ENCODE measurements around the gene CRADD. TPM values are rescaled to one million over a fixed set of nuclear protein-coding genes. Genes with fewer than 3 reads are reported as not detected.

CRADD gene
- total RNA-seq, 1 experiment from 2014 or later, result 48.6 TPM

DNA sequence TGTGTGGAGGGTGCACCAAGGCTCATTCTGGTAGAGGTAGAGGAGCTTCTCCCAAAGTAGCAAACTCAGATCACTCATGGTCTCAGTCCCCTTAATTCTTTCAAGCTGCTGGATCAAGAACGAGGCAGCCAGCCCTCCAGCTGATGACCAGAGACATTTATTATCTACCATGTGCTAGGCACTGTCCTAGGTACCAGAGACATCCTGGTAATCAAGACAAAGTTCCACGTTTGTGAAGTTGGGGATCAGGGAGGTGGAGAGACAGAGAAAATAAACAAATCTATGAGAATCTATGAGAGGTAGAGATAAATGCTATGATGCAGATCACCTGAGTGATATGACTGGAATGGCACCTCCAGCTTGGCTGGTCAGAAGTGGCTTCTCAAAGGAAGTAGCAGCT lies 130.2 kb downstream of the CRADD start:
- DNase-seq (ENCODE audit: low read depth), result no peak

DNA sequence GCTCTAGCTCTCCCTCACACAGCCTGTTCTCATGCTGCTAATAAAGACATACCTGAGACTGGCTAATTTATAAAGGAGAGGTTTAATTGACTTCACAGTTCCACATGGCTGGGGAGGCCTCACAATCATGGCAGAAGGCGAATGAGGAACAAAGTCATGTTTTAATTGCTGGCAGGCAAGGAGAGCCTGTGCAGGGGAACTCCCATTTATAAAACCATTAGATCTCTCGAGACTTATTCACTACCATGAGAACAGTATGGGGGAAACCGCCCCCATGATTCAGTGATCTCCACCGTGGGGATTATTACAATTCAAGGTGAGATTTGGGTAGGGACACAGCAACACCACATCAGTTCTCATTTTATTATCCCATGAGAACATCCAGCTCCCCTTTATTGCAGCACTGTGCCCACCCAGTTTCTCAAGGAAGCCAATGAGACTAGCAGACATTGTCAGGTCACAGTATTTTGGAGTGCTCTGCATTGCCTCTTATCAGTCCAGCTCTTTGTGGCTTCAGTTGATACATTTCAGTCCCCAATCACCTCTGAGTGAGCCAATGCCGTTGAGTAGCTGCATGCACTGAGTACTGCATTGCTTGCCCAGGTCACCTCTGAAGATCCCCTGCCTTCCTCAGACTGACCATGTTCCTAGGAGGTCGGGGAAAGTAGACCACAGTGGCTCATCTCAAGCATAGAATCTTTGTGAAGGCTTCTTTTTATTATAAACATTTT lies 131.2 kb downstream of the CRADD start:
- no peak for DNase-seq (ENCODE audit: low read depth)

DNA sequence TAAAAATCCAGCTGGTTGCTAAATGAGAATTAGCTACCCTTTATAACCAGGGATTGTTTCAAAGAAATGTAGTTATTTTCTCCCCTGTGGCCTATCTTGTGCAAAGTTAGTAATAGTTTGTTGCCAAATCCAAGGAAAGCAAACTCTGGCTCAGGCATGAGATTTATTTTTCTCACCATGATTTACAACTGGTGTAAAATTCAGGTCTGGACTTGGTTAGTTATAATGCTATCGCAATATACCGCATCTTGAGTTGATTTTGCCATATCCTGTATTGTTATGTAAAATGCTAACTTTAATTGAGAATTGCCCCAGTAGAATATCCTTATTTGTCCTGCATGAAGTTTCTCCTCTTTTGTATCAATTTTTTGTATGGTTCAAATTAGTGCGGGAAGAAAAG lies 135.5 kb downstream of the CRADD start:
- no peak for DNase-seq (ENCODE audit: low read depth)

DNA sequence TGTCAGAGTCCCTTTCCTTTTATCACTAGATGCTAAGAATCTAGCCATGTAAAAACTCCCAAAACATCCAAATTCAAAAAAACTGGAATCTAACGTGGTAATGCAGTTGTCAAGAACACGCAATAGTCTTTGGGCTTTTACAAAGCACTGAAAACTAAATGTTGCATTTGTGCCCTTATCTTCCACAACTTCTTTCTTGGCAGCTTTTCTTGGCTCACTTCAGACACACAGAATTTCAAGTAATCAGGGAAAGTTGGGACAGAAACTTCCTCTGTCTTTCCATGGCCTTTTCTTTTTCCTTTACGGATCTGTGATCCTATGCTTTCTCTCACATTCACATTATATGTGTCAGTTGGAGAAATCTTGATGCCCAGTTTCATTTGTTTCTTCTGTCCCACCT lies 136.0 kb downstream of the CRADD start:
- DNase-seq (ENCODE audit: low read depth), result no peak

DNA sequence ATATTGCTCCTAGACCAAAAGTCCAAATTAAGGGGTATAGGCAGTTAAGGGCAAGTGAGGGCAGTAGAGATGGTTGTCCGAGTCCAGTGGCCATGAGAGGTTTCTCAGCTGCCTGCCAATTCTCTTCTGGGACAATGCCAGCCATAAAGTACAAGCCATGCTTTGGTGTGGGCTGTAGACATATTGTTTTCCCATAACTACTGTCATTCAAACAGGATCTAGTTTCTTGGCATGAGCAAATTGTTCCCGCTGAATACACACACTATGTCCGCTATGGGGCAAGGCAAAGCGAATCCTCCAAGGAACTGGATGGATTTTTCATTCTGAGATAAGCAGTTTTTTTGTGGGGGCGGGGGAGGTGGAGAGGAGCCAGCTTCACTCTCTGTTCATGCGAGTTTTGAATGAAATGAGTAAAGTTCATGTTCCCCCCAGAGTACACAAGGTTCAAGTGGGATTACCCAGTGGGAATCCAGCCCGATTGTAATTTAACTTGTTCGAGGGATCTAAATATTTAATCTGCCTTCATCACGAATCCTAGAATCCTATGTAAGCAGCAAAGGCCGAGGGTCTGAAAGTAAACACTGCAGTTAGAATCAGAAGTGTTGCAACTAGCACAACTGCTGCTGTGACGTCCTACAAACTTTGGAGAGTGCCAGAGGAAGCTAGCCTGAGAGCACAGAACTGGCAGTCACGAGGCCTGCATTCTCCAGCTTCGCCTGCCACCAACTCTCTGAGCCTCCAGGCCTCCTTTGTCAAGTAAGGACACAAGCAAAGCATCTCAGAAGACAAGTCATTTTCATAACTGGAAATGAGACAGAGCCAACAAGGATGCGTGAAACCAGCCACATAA lies 137.0 kb downstream of the CRADD start:
- DNase-seq (ENCODE audit: low read depth), result peak; percentile 46

DNA sequence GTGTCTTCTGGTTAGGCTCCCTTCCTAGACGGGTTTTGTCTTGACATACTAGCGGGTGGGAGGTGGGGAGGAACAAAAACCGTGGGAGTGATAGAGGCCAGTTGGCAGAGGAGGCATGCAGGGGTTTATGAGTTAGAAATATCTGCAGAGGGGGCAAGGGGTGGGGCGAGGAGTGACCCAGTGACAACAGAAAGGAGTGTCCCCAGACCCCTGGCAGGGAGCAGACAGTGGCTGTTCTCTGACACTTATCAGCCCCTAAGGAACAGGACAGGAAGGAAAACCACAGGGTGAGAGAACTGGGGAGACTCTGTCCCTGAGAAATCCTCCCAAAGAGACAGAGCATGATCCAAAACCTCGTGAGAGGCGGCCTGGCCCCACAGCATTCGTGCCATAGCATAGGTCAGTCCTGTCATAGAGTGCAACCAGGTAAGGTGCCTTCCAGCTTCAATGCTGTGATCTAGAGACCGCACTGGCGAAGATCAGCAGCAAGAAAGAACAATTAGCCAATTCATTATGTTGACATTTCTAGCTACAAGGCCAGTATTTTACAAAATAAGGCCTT lies 141.4 kb downstream of the CRADD start:
- DNase-seq (ENCODE audit: low read depth), result no peak

DNA sequence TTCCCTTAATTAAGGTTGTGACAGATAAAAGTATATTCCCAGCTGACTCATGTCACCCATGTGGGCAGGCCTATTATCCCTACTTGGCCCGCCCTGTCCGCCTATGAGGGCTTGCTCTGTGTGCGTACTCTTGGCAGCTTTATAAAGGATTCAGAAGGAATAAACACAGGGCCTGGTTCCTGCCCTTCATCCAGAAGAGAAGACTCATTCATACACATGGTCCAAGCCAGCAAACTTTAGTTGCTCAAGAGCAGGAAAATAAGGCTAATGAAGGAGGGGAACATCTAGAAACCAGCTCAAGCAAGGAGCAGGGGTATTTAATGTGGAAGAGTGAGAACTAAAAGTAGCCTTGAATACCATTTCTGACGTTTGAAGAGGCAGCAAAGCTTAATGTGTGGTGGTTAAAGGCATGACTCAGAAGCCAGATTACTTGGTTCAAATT lies 141.9 kb downstream of the CRADD start:
- DNase-seq (ENCODE audit: low read depth), result peak; percentile 84

DNA sequence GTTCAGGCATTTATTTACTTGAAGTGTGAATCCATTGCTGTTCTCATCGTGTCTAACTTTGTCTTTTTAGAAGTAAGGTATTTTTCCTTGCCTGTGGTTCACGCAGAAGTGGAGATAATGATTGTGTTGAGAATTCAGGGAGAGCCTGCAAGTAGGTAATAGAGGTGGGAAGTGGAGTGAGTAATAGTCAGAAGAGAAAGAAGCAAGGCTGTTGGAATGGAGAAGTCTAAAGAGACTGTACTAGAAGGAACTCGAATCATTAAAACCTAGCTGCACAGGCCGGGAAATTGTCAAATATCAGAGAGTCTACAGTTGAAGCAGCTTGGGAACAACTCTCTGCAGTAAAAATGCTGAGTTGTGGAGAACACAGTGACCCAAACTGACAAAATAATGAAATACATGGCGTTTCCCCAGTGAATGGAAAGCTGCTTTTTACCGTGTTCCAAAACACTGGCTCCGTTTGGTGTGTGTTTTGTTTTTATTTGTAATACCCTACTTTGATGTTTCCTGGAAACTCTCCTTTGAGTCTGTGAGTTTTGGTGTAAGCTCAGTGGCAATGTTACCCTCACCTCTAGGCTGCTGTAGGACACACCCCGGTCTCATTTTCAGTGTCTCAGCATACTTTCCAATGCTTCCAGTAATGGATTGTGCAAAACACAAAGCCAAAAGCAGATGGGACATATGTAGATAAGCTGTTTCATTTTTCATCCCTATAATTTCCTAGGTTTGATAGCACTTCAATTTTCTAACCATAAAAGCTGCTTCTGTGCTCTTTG lies 146.6 kb downstream of the CRADD start:
- DNase-seq (ENCODE audit: low read depth), result peak; percentile 41

DNA sequence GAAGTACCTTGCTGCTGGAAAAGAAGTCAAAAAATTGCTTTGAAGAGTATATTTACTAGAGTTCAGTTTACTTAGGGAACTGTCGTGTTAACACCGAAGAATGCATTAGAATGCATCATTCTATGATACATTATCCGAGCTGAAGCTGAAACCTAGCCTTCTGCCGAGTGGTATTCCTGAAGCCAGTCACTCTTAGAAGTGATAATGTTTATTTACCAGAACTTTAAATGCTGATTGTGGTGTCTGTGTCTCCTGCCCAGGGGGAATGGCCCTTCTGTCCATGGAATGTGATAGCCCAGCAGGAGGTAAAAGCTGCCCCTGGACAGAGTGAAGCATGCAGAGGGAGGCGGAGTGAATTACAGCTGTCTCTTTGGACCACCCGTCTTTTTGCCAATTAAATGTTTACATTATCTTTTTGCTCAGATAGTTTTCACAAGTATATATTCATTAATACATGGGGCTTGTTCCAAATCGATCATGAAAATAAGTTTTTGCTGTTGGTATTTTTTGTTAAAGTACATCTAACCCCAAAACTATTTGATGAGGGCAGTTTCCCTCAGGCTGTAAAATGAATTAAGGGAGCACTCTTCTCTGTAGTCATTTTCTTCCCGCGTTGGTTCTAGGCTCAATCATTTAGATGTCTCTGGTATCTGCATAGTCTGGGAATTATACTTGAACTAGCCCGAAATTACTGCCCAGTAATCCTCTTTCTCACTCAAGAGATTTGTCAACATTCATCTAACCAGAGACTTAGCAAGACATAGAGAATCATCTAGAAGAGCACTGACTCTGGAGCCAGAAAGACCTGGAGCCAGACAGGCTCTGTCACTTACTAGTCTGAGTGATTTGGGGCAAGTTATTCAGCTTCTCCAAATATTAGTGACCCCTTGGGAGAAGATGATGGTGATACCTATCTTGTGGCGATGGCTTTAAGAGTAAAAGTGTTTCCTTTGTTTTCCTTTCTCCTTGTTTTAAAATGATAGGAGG lies 147.6 kb downstream of the CRADD start:
- DNase-seq (ENCODE audit: low read depth), result peak; percentile 89

DNA sequence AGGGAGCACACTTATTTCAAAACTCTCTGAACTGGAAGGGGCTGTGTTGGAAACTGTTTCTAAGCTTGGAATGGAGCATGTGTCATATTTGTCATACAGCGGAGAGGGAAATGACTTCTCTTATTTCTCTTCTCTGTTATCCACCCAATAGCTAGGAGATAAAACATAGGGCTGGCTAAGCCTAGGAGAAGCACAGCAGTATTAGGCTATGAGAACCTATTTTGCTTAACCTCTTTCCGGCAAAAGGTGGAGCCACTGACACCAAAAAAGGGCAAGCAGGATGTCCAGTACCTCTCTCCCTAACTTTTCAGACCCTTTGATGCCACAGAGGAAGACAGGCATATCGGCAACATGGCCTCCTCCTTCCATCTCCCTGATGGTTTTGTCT lies 148.3 kb downstream of the CRADD start:
- peak; percentile 63 for DNase-seq (ENCODE audit: low read depth)

DNA sequence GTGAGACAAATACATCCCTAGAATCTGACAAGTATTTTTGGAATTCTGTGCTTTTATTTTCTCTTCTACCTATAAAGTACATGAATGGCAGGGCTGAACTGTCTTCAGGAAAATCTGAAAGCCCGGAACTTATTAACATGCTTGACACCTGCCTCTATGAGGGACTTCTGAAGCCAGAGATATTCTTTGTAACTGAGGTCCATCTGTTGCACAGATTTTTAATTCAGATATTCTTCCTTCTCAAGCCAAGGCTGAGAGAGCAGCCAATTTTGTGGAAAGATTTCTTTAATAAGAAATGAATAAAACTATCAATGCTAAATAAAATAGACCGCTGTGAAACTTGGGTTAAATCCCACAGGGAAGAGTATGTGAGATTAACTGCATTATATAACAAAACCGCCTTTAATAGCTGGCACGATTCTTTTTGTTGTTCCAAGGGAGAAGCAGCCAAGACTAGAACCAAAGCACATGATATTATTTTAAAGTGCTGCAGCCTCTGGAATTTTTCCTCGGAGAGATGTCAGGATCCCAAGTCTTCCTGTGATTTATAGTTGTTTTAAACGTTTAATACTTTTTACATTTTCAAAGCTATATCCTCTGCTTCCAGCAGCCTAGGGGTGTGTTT lies 148.9 kb downstream of the CRADD start:
- peak; percentile 49 for DNase-seq (ENCODE audit: low read depth)

DNA sequence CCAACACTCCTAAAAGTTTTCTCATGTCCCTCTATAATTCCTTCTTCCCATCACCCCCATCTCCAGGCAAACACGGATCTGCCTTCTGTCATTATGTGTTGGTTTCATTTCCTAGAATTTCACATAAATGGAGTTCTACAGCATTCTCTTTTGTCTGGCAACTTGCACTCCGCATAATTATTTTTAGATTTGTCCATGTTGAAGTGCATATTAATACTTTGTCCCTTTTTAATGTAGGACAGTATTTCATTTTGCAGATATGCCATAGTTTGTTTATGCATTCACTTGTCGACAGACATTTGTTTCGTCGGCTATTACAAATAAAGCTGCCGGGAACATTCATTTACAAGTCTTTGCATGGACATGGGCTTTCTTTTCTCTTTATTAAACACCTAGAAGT lies 150.0 kb downstream of the CRADD start:
- DNase-seq (ENCODE audit: low read depth), result no peak

DNA sequence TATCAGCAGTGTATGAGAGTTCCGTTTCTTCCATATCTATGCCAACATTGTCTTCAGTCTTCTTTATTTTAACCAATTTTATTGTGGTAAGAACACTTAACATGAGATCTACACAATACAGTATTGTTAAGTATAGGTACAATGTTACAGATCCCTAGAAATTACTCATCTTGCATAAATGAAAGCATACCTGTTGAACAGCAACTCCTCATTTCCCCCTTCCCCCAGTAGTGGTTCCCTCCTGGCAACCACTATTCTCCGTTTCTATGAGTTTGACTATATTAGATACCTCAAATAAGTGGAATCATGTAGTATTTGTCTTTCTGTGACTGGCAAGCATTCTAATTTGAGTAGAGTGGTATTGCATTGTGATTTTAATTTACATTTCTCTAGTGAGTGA lies 150.5 kb downstream of the CRADD start:
- no peak for DNase-seq (ENCODE audit: low read depth)

DNA sequence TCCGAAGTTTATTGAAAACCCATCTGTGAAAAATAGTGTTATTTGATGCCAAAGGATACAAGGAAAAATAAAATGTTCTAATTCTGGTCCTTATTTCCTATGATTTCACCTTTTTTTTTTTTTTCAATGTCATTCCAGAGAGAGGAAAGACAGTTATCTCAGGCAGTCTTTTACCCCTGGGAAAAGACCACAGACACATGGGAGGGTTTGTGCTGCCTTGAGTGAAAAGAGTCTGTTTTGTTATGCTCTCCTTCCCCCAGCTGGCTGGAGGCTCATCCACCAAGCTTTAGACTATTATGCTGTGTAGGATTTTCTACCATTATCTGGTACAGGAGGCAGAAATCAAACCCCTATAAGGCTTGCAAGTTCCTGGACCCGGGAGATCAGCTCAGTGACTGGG lies 151.8 kb downstream of the CRADD start:
- no peak for DNase-seq (ENCODE audit: low read depth)

DNA sequence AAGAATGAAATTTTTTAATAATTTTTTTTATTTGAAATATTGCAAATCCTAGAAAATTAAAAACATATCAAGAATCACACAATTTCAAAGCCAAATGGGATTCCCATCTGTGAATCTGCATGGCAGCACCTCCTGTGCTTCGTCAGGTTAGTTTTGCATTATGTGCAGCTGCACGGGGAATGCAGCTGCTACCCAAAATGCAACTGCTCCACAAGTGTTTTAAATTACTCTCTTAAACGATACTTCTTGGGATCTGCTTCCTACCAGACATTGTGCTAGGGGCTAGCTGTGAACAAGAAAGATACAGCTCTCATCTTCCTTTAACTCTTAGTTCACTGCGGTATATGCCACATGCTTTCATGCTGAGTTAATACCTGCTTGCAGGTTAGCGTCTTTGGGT lies 154.2 kb downstream of the CRADD start:
- no peak for DNase-seq (ENCODE audit: low read depth)

DNA sequence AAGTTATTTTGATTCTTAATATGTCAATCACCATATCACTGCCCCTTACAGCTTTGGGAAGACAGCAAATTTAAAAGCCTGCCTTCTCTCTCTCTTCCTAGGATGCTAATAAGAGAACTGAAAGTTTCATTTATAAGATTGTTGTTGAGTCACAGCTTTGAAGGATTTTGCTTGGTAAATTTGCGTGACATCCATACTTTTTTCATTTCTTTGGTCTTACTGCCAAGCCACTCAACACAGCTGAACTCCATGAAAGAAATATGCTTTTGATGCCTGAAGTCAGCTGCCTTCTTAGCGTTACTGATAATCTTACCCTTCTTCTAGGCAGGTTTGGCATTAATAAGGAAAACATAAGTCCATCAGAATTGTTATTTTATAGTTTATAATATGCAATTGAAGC lies 155.0 kb downstream of the CRADD start:
- DNase-seq (ENCODE audit: low read depth), result no peak

DNA sequence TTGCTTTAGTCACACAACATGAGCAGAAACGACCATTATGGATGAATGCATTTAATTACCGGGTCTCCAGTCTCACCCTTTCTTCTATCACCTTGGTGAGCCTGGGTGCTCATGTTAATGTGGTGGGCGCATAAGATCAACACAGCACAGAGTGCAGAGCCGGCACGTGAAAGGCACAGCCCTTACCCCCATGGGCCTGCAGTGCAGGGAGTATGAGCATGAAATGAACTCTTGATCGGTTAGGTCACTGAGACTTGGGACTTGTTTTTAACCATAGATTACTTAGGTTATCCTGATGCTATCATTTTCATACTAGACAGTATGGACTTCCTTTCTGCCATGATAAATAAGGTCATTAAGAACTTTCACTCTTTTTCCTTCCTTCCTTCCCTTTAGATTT lies 156.8 kb downstream of the CRADD start:
- DNase-seq (ENCODE audit: low read depth), result no peak

DNA sequence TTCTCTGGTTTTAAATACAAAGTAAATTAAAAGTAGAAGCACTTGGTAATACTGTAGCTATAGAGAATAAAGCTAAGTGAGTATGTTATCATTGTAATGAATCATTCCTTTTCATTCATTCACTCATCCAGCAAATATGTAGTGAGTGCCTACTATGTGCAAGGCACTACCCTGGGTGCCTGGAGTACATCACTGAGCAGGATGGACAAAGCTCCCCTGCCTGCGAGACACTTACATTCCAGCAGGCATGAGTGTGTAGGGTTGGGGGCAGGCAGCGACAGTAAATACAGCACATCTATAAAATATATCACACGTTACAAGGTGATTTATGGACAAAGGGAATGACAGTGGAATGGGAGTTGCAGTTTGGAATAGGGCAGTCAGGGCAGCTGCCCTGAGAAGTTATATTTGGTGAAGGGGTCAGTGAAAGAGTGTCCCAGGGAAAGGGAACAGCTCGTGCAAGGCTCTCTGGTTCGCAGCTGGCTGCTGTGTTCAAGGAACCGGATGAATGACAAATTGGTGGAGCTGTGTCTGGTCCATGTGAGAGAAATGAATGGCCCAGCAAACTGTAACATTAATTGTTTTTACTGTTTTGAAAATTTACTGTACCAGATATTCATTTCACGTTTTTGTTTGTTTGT lies 159.6 kb downstream of the CRADD start:
- no peak for DNase-seq (ENCODE audit: low read depth)

DNA sequence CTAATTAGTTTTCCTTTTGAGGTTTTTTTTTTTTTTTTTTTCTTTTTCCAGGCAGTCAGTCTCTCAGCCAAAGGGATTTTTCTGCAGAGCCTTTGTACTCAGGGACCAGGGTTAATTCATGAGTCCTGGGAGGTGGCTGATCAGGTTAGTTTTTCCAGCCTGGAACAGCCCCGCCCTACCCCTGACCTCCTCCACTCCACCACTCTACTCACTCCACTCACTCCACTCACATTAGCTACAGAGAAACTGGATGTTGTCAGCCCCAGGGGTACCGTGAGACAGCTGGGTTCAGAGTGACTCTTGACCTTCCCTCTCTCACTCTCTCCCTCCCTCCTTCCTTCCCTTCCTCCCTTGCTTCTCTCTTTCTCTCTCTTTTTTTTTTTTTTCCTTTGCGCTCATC lies 161.0 kb downstream of the CRADD start:
- DNase-seq (ENCODE audit: low read depth), result no peak

DNA sequence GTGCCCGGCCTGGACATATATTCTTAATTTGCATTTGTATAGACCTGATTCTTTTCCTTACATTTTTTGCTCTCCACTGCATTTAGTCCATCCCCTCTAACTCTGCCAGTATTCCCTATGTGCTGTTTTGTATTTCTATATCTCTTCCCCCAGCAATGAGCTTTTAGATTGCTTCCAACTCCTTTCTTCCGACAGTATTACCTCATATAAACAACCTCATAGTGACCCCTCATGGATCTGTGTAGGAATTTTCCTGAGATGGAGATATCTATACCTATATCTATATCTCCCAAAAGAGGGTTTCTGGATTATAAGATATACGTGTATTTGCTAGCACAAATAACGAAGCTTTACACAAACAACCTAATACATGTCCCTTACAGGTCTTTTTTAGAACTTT lies 161.9 kb downstream of the CRADD start:
- DNase-seq (ENCODE audit: low read depth), result no peak
